Motor neuron (in vitro differentiated cells): ENCODE measurements around the gene OSBPL2. TPM values are rescaled to one million over a fixed set of nuclear protein-coding genes. Genes with fewer than 3 reads are reported as not detected.

ENCODE experiments used
- total RNA-seq, 8 experiments: library from RNA; unstranded; fragments of 300-600 nt; gene quantifications; 2 replicates each; pipeline versions ENCODE4 v1.2.3 to v1.2.4, GENCODE V29; 2022

OSBPL2 gene
- total RNA-seq, 8 experiments from 2014 or later = 22.4 to 33.4 (median 26.6) TPM

Other genes starting within 250 kb of the OSBPL2 start
- 10 to 100 TPM in 2 of 8 experiments, 1 to 10 TPM in 6; 3.6 to 15.1 (median 7.1) TPM for gene TAF4, start 172.6 kb upstream of the OSBPL2 start, total RNA-seq
- 10 to 100 TPM; 27.2 to 79.3 (median 55.4) TPM for gene LSM14B, start 116.0 kb upstream of the OSBPL2 start, total RNA-seq
- gene PSMA7, start 95.1 kb upstream of the OSBPL2 start, total RNA-seq = 100 to 1,000 TPM; 233 to 413 (median 253) TPM
- gene SS18L1, start 94.8 kb upstream of the OSBPL2 start, total RNA-seq = 10 to 100 TPM in 7 of 8 experiments, 1 to 10 TPM in 1; 9.5 to 32.0 (median 29.5) TPM
- 10 to 100 TPM; 18.9 to 51.2 (median 27.3) TPM for gene MTG2, start 55.5 kb upstream of the OSBPL2 start, total RNA-seq
- gene HRH3, start 18.2 kb upstream of the OSBPL2 start, total RNA-seq = 1 to 10 TPM in 5 of 8 experiments, under 1 TPM in 3; 0.13 to 5.1 (median 1.6) TPM
- 100 to 1,000 TPM in 1 of 8 experiments, 10 to 100 TPM in 7; 42.8 to 151 (median 87.9) TPM for gene ADRM1, start 64.5 kb downstream of the OSBPL2 start, total RNA-seq
- gene LAMA5, start 128.8 kb downstream of the OSBPL2 start, total RNA-seq = 10 to 100 TPM in 7 of 8 experiments, 1 to 10 TPM in 1; 9.7 to 45.4 (median 24.9) TPM
- 1,000 to 10,000 TPM in 7 of 8 experiments, 100 to 1,000 TPM in 1; 960 to 3,776 (median 2,338) TPM for gene RPS21, start 148.6 kb downstream of the OSBPL2 start, total RNA-seq
- 1 to 10 TPM; 1.4 to 9.6 (median 5.7) TPM for gene CABLES2, start 168.8 kb downstream of the OSBPL2 start, total RNA-seq
- gene RBBP8NL, start 189.0 kb downstream of the OSBPL2 start, total RNA-seq = under 1 TPM in 4 of 8 experiments, not detected in 4; 0.05 to 0.24 (median 0.17) TPM
- gene GATA5, start 237.5 kb downstream of the OSBPL2 start, total RNA-seq = under 1 TPM in 6 of 8 experiments, not detected in 2; 0.11 to 0.58 (median 0.19) TPM